HepG2 (cell line): ENCODE measurements around the gene GAPT. TPM values are rescaled to one million over a fixed set of nuclear protein-coding genes. Genes with fewer than 3 reads are reported as not detected.

Experiments
- ATAC-seq: fragments of 200-7000 bp; cut with Tn5 transposase; 3 replicates; pipeline ENCODE4 v1.9.1; 2020; ENCODE audit warnings: mild to moderate bottlenecking, moderate library complexity
- BruUV-seq: library from RNA; stranded (reverse); fragments of 400-500 nt; replicated peaks from 2 replicates; lab custom pipeline; 2021; lab: Mats Ljungman, UMichigan
- CTCF ChIA-PET: fragments of 300-600 bp; formaldehyde crosslinking; extraction: SDS; loops from one replicate; lab custom pipeline; 2021; ENCODE audit warnings: low total read pairs, inconsistent platforms, low intra/inter-chr PET ratio; lab: Yijun Ruan, JAX
- POLR2A ChIA-PET: fragments of 350-600 bp; sonication (Branson Sonifier 250); formaldehyde crosslinking; loops from one replicate; lab custom pipeline; 2020; ENCODE audit warnings: antibody characterized with exemption, inconsistent platforms; lab: Yijun Ruan, JAX
- DNase-seq: peaks from one replicate; pipeline ENCODE4 v3.0.0-alpha.2; 2015; ENCODE audit warnings: low spot score
- FAIRE-seq: peaks from 3 replicates; lab custom pipeline; 2011; peaks lifted over from hg19 to GRCh38; lab: Jason Lieb, UNC
- H2AFZ ChIP-seq: one replicate; pipeline ENCODE4 v1.6.1; 2011; ENCODE audit warnings: low read length, inconsistent platforms
- H3K27ac ChIP-seq: fragments of 300-600 bp; 3 replicates; pipeline ENCODE4 v1.8.0; 2011; ENCODE audit warnings: mixed run types, mild to moderate bottlenecking, mixed read lengths, low read length, inconsistent platforms; ENCODE audit not compliant: insufficient read depth; ENCODE audit errors: extremely low read length
- H3K27me3 ChIP-seq, 2 experiments: fragments of 200-600 bp in 1 of 2; 2 replicates in 1 of 2; 3 replicates in 1 of 2; pipeline versions ENCODE4 v1.6.0 to v1.8.0; 2011; ENCODE audit warnings: low read length in 2 of 2, mild to moderate bottlenecking in 2 of 2, moderate library complexity in 2 of 2, inconsistent platforms in 1 of 2; ENCODE audit not compliant: insufficient read depth in 2 of 2, control insufficient read depth in 1 of 2
- H3K36me3 ChIP-seq, 2 experiments: fragments of 200-600 bp in 1 of 2; replicated peaks in 1 of 2; 2 replicates in 1 of 2; 3 replicates in 1 of 2; pipeline versions ENCODE4 v1.5.1 to v1.8.0; 2011; ENCODE audit warnings: low read length in 2 of 2, inconsistent platforms in 1 of 2; ENCODE audit not compliant: insufficient read depth in 2 of 2, control insufficient read depth in 1 of 2
- H3K4me1 ChIP-seq: 2 replicates; pipeline ENCODE4 v1.5.1; 2012; ENCODE audit warnings: low read length, inconsistent platforms; ENCODE audit not compliant: insufficient read depth
- H3K4me2 ChIP-seq: 2 replicates; pipeline ENCODE4 v1.6.0; 2011; ENCODE audit warnings: low read depth, low read length, inconsistent platforms
- H3K4me3 ChIP-seq, 3 experiments: fragments of 200-600 bp in 1 of 3; sonication (generic), shearing (Covaris generic) in 1 of 3; replicated peaks in 1 of 3; 2 replicates each; pipeline ENCODE4 v1.5.1; 2011 to 2016; ENCODE audit warnings: low read length in 3 of 3, inconsistent platforms in 2 of 3, low read depth in 2 of 3, mild to moderate bottlenecking in 2 of 3, control low read depth in 1 of 3, mixed read lengths in 1 of 3; ENCODE audit not compliant: insufficient read depth in 1 of 3
- H3K79me2 ChIP-seq: one replicate; pipeline ENCODE4 v1.6.1; 2011; ENCODE audit warnings: low read length, inconsistent platforms; ENCODE audit not compliant: insufficient read depth
- H3K9ac ChIP-seq: 2 replicates; pipeline ENCODE4 v1.6.0; 2011; ENCODE audit warnings: mild to moderate bottlenecking, low read depth, low read length, inconsistent platforms; ENCODE audit not compliant: insufficient read depth
- H3K9me3 ChIP-seq: 2 replicates; pipeline ENCODE4 v1.5.1; 2012; ENCODE audit warnings: mild to moderate bottlenecking, low read length
- H4K20me1 ChIP-seq: 2 replicates; pipeline ENCODE4 v1.6.0; 2011; ENCODE audit warnings: inconsistent platforms, mild to moderate bottlenecking, low read length, moderate library complexity; ENCODE audit not compliant: insufficient read depth
- AKAP8 ChIP-seq: sonication (generic); formaldehyde crosslinking; IDR thresholded peaks from 2 replicates; pipeline ENCODE4 v1.5.1; 2020; ENCODE audit warnings: mild to moderate bottlenecking, missing genetic modification reagents
- GABPA ChIP-seq, 2 experiments: IDR thresholded peaks; 2 replicates each; pipeline ENCODE4 v1.6.1; 2011 to 2016; ENCODE audit warnings: low read depth in 2 of 2, low read length in 1 of 2, missing biosample characterization in 1 of 2, missing genetic modification characterization in 1 of 2
- GATAD2A ChIP-seq: IDR thresholded peaks from 2 replicates; pipeline ENCODE4 v1.6.1; 2016
- HNF4G ChIP-seq, 2 experiments: sonication (generic) in 1 of 2; formaldehyde crosslinking in 1 of 2; IDR thresholded peaks; 2 replicates each; pipeline versions ENCODE4 v1.4.0 to v1.6.1; 2011 to 2020; ENCODE audit warnings: borderline replicate concordance in 2 of 2, low read depth in 2 of 2, mild to moderate bottlenecking in 2 of 2, low read length in 1 of 2, missing genetic modification reagents in 1 of 2, moderate library complexity in 1 of 2
- KDM4B ChIP-seq: sonication (generic); formaldehyde crosslinking; IDR thresholded peaks from 2 replicates; pipeline ENCODE4 v1.4.0; 2020; ENCODE audit warnings: missing genetic modification reagents
- MIXL1 ChIP-seq: IDR thresholded peaks from 2 replicates; pipeline ENCODE4 v1.6.1; 2016
- RARA ChIP-seq: IDR thresholded peaks from 2 replicates; pipeline ENCODE4 v1.6.1; 2016; ENCODE audit warnings: missing genetic modification reagents, missing compliant biosample characterization
- SMC3 ChIP-seq: IDR thresholded peaks from 2 replicates; pipeline ENCODE4 v1.6.1; 2011; ENCODE audit warnings: low read length, improper control_type of control experiment
- SOX5 ChIP-seq: IDR thresholded peaks from 2 replicates; pipeline ENCODE4 v1.6.1; 2016; ENCODE audit warnings: borderline replicate concordance
- SOX6 ChIP-seq, 2 experiments: fragments of 450-650 bp in 1 of 2; sonication (generic) in 1 of 2; formaldehyde crosslinking in 1 of 2; IDR thresholded peaks; 2 replicates each; pipeline versions ENCODE4 v1.4.0 to v1.6.1; 2017 to 2020; ENCODE audit warnings: antibody characterized with exemption in 1 of 2, mild to moderate bottlenecking in 1 of 2, missing genetic modification reagents in 1 of 2
- TAF1 ChIP-seq: sonication (generic); formaldehyde crosslinking; IDR thresholded peaks from 2 replicates; pipeline ENCODE4 v1.4.0; 2020; ENCODE audit warnings: missing genetic modification reagents
- ZMYM3 ChIP-seq: sonication (generic); formaldehyde crosslinking; IDR thresholded peaks from 2 replicates; pipeline ENCODE4 v1.5.1; 2020; ENCODE audit warnings: mild to moderate bottlenecking, missing genetic modification reagents
- ZNF24 ChIP-seq: fragments of 450-650 bp; IDR thresholded peaks from 2 replicates; pipeline ENCODE4 v1.6.1; 2017; ENCODE audit warnings: antibody characterized with exemption, mild to moderate bottlenecking
- ZNF652 ChIP-seq: IDR thresholded peaks from 2 replicates; pipeline ENCODE4 v1.6.1; 2016; ENCODE audit warnings: low read depth, borderline replicate concordance
- ZNF674 ChIP-seq: sonication (generic); formaldehyde crosslinking; IDR thresholded peaks from 2 replicates; pipeline ENCODE4 v1.5.0; 2020; ENCODE audit warnings: low read depth, mild to moderate bottlenecking, missing genetic modification reagents
- ZNF850 ChIP-seq: sonication (generic); formaldehyde crosslinking; conservative IDR thresholded peaks from 2 replicates; pipeline ENCODE4 v1.9.0; 2021; ENCODE audit warnings: mild to moderate bottlenecking, missing genetic modification reagents
- ZSCAN9 ChIP-seq: IDR thresholded peaks from 2 replicates; pipeline ENCODE4 v1.6.1; 2016; ENCODE audit warnings: borderline replicate concordance
- WGBS: methylation state at CpG from one replicate; pipeline ENCODE4 v1.1.6; 2017; ENCODE audit warnings: low lambda C conversion rate; 5-methylcytosine and 5-hydroxymethylcytosine counted together
- in situ Hi-C: cut with HindIII; loops from 2 replicates; pipeline ENCODE4 v1.10.0; 2017; ENCODE audit warnings: low pct_unique_long_range_greater_than_20kb; ENCODE audit not compliant: extremely low pct_ligation_motif_present
- intact Hi-C: fragments of 100-400 bp; cut with micrococcal nuclease; formaldehyde crosslinking; loops from one replicate; pipeline ENCODE4 v1.10.0; 2022; ENCODE audit not compliant: unreplicated experiment
- polyA plus RNA-seq, 8 experiments: library from polyadenylated mRNA; depleted of rRNA in 3 of 8; stranded (reverse) in 7 of 8; unstranded in 1 of 8; fragments of >200 nt; fragmentation: Illumina TruSeq in 4 of 8; extraction: Trizol in 4 of 8; gene quantifications; 2 replicates each; pipeline versions ENCODE4 v1.2.1 to v1.2.3, GENCODE V29; 2011 to 2016; ENCODE audit warnings: low read depth in 4 of 8, missing spikeins in 1 of 8, mixed read lengths in 1 of 8; ENCODE audit not compliant: insufficient read depth in 1 of 8
- total RNA-seq, 5 experiments: library from RNA; depleted of rRNA; stranded (reverse); fragments of >200 nt; fragmentation: Illumina TruSeq; extraction: Trizol; gene quantifications; 2 replicates each; pipeline ENCODE4 v1.2.3, GENCODE V29; 2016; ENCODE audit warnings: low read depth in 1 of 5
- TF ChIP-seq, protein P1 (sequence below): sonication (generic); formaldehyde crosslinking; IDR thresholded peaks from 2 replicates; pipeline ENCODE4 v1.4.0; 2020; ENCODE audit warnings: missing genetic modification reagents, mild to moderate bottlenecking, borderline replicate concordance
- TF ChIP-seq, protein P2 (sequence below): IDR thresholded peaks from 2 replicates; pipeline ENCODE4 v1.6.1; 2016; ENCODE audit warnings: missing compliant biosample characterization, missing genetic modification reagents, borderline replicate concordance
- TF ChIP-seq, protein P3 (sequence below): sonication (generic); formaldehyde crosslinking; IDR thresholded peaks from 2 replicates; pipeline ENCODE4 v1.4.0; 2020; ENCODE audit warnings: missing genetic modification reagents, borderline replicate concordance

The GAPT gene
- total and polyA plus RNA-seq, 2 of the 13 experiments (the other 11 are each of a cell fraction or from before 2014, with no cell fraction given) = not detected

DNA sequence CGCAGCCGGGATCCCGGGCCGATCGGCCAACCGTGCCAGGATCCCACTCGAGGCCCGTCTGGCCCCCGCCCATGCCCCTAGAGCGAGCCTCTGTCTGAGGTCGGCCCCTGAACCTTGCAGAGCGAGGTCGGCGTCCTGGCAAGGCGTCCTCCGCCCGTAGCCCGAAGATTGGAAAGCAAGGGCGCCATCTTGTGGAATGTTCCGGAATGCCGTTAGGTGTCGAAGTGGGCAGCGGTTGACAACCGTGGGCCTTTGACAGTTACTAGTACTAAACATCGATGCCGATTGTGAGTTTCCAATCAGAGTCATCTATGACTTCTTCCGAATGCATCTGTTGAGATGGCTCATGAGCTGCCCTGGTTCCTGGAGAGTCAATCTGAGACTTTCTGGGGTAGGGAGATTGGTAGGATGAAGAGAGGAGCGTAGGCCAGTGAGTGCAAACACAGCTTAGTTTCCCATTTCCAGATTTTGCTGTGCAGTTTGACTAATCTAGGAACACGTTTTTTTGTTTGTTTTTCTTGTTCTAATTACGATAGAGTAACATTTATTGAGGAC, 30.4 kb upstream of the GAPT start (continued):
- TF ChIP-seq AKAP8 (CRISPR knock-in tag) (no peak), SMC3 (peak; percentile 53), ZNF674 (CRISPR knock-in tag) (no peak), ZSCAN9 (CRISPR knock-in tag) (no peak), ZNF24 (no peak), ZMYM3 (CRISPR knock-in tag) (no peak)
- TF ChIP-seq, protein P1, sequence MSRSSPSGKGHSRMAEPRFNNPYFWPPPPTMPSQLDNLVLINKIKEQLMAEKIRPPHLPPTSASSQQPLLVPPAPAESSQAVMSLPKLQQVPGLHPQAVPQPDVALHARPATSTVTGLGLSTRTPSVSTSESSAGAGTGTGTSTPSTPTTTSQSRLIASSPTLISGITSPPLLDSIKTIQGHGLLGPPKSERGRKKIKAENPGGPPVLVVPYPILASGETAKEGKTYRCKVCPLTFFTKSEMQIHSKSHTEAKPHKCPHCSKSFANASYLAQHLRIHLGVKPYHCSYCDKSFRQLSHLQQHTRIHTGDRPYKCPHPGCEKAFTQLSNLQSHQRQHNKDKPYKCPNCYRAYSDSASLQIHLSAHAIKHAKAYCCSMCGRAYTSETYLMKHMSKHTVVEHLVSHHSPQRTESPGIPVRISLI (CRISPR knock-in tag) = 0 out of 2 replicates have a peak, but pooled peaks have one; percentile 17
- TF ChIP-seq, protein P2, sequence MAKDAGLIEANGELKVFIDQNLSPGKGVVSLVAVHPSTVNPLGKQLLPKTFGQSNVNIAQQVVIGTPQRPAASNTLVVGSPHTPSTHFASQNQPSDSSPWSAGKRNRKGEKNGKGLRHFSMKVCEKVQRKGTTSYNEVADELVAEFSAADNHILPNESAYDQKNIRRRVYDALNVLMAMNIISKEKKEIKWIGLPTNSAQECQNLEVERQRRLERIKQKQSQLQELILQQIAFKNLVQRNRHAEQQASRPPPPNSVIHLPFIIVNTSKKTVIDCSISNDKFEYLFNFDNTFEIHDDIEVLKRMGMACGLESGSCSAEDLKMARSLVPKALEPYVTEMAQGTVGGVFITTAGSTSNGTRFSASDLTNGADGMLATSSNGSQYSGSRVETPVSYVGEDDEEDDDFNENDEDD = peak; percentile 45; the same call in 1 of the 2 replicates

DNA sequence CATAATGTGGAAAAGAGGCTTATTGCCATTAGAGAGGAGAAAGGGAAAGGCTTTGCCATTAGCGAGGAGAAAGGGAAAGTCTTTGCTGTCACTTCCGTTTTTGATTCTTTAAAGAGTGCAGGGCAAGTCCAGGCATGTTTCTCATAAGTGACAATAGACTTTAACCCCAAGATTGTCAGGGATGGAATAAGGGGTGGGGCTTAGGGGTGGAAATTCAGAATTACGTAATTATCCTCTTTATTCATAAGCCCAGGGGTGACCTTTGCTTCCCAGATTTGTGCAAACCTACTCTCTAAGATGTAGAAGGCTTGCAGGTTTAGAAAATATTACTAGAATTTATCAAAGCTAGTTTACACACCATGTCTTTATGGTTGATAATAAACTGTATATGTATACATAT, 29.1 kb upstream of the GAPT start:
- H3K4me2 ChIP-seq = peak overlapping the region; percentile 43
- H3K4me3 ChIP-seq = peak overlapping the region in 1 of 3 experiments; percentile 15; a peak in 1 of 6 replicates
- FAIRE-seq = peak; percentile 28
- in situ Hi-C loops (loop anchor here (5.0 to 25.0 kb wide), 4 partner anchors 680 to 1165 kb away; no protein-coding TSS in a partner anchor), intact Hi-C loops (loop anchor here (1.0 to 2.0 kb wide), 6 partner anchors 573 to 1164 kb away; no protein-coding TSS in a partner anchor)
- peaks cover 39% of the 10 kb centered on the region for H3K4me1 ChIP-seq
- H2AFZ ChIP-seq = peak overlapping the region; percentile 51
- H4K20me1 ChIP-seq = no peaks in the 10 kb centered on the region
- H3K36me3 ChIP-seq = peaks cover 0 to under 1% of the 10 kb centered on the region in 2 experiments; a peak in 1 of 5 replicates
- BruUV-seq = no TSS peak
- H3K9me3 ChIP-seq = no peaks in the 10 kb centered on the region
- H3K27ac ChIP-seq = peak overlapping the region; percentile 73
- H3K27me3 ChIP-seq = no peaks in the 10 kb centered on the region; a peak in 1 of 5 replicates
- peak; percentile 5; the same call in 1 of the 3 replicates for ATAC-seq
- CTCF ChIA-PET = interaction anchor here (0.8 to 3.6 kb wide), 5 partner anchors 683 to 1163 kb away, joined by 3 to 38 read pairs (median 8); no protein-coding TSS in a partner anchor
- WGBS = 37% methylated on average over 3 of the region's 3 CpGs
- H3K9ac ChIP-seq = 0 out of 2 replicates have a peak overlapping the region, but pooled peaks have one; percentile 31
- POLR2A ChIA-PET = interaction anchor here (5.0 kb wide), 1 partner anchor 812 kb away, joined by 22 read pairs; no protein-coding TSS in a partner anchor
- peaks cover 11% of the 10 kb centered on the region for H3K79me2 ChIP-seq
- peak; percentile 82 for DNase-seq
- TF ChIP-seq ZNF652 (CRISPR knock-in tag) (peak; percentile 14; the same call in 1 of the 2 replicates), ZNF850 (CRISPR knock-in tag) (no peak), RARA (CRISPR knock-in tag) (peak; percentile 51; the same call in 1 of the 2 replicates), SOX5 (CRISPR knock-in tag) (peak; percentile 10; the same call in 1 of the 2 replicates), SOX6 (IDR thresholded peaks at IDR 0.05) (no peak), SOX6 (CRISPR knock-in tag; IDR thresholded peaks at IDR 0.05) (peak; percentile 59; the same call in 1 of the 2 replicates), GATAD2A (CRISPR knock-in tag) (peak; percentile 62), KDM4B (CRISPR knock-in tag) (no peak), GABPA (IDR thresholded peaks at IDR 0.05; ENCODE audit: low read depth, low read length) (no peak), GABPA (CRISPR knock-in tag; IDR thresholded peaks at IDR 0.05; ENCODE audit: low read depth) (peak; percentile 72), MIXL1 (CRISPR knock-in tag) (no peak), TAF1 (CRISPR knock-in tag) (peak; percentile 26; the same call in 1 of the 2 replicates), HNF4G (IDR thresholded peaks at IDR 0.05; ENCODE audit: borderline replicate concordance, low read depth, low read length) (peak; percentile 80), HNF4G (CRISPR knock-in tag; IDR thresholded peaks at IDR 0.05; ENCODE audit: borderline replicate concordance, low read depth) (no peak)
- TF ChIP-seq, protein P3, sequence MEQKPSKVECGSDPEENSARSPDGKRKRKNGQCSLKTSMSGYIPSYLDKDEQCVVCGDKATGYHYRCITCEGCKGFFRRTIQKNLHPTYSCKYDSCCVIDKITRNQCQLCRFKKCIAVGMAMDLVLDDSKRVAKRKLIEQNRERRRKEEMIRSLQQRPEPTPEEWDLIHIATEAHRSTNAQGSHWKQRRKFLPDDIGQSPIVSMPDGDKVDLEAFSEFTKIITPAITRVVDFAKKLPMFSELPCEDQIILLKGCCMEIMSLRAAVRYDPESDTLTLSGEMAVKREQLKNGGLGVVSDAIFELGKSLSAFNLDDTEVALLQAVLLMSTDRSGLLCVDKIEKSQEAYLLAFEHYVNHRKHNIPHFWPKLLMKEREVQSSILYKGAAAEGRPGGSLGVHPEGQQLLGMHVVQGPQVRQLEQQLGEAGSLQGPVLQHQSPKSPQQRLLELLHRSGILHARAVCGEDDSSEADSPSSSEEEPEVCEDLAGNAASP (CRISPR knock-in tag) = 0 out of 2 replicates have a peak, but pooled peaks have one; percentile 10
